CD14-positive monocyte (primary cell): ENCODE measurements around the gene SLC2A9. TPM values are rescaled to one million over a fixed set of nuclear protein-coding genes. Genes with fewer than 3 reads are reported as not detected.

Source experiments
- DNase-seq, 3 donors: peaks; one replicate each; pipeline ENCODE4 v3.0.0-alpha.2; 2011 to 2022
- H2AFZ ChIP-seq: 2 replicates; pipeline ENCODE4 v1.6.0; 2012; ENCODE audit warnings: mild to moderate bottlenecking, low read depth, low read length, inconsistent platforms; ENCODE audit not compliant: insufficient read depth, poor library complexity, severe bottlenecking
- H3K27ac ChIP-seq, 2 donors: 1 replicate in 1 of 2; 2 replicates in 1 of 2; pipeline ENCODE4 v1.5.1; 2012 to 2013; ENCODE audit warnings: low read length in 2 of 2, control low read depth in 1 of 2, inconsistent platforms in 1 of 2, low read depth in 1 of 2, mild to moderate bottlenecking in 1 of 2
- H3K27me3 ChIP-seq, 2 donors: one replicate each; pipeline versions ENCODE4 v1.6.0 to v1.6.1; 2011 to 2013; ENCODE audit warnings: low read length in 2 of 2; ENCODE audit not compliant: control insufficient read depth in 2 of 2, insufficient read depth in 2 of 2
- H3K36me3 ChIP-seq, 2 donors: replicated peaks in 1 of 2; 1 replicate in 1 of 2; 2 replicates in 1 of 2; pipeline versions ENCODE4 v1.5.1 to v1.6.1; 2012 to 2013; ENCODE audit warnings: low read length in 2 of 2, control low read depth in 1 of 2, inconsistent platforms in 1 of 2, mild to moderate bottlenecking in 1 of 2; ENCODE audit not compliant: insufficient read depth in 2 of 2, control insufficient read depth in 1 of 2
- H3K4me1 ChIP-seq, 2 donors: 1 replicate in 1 of 2; 2 replicates in 1 of 2; pipeline versions ENCODE4 v1.5.1 to v1.6.1; 2012 to 2013; ENCODE audit warnings: low read length in 2 of 2, control low read depth in 1 of 2, inconsistent platforms in 1 of 2, mild to moderate bottlenecking in 1 of 2, moderate library complexity in 1 of 2; ENCODE audit not compliant: insufficient read depth in 2 of 2, control insufficient read depth in 1 of 2
- H3K4me2 ChIP-seq: replicated peaks from 2 replicates; pipeline ENCODE3; 2012; ENCODE audit warnings: low read length, moderate library complexity, mild to moderate bottlenecking; ENCODE audit not compliant: poor library complexity, severe bottlenecking; ENCODE audit errors: extremely low read depth
- H3K4me3 ChIP-seq, 3 experiments: fragments of 200-600 bp in 1 of 3; sonication (generic) in 1 of 3; replicated peaks in 1 of 3; 1 replicate in 2 of 3; 2 replicates in 1 of 3; pipeline ENCODE4 v1.5.1; 2011 to 2013; ENCODE audit warnings: low read length in 3 of 3, mild to moderate bottlenecking in 3 of 3, control low read depth in 2 of 3, low read depth in 2 of 3, inconsistent platforms in 1 of 3, moderate library complexity in 1 of 3
- H3K79me2 ChIP-seq: 2 replicates; pipeline ENCODE4 v1.6.0; 2012; ENCODE audit warnings: mild to moderate bottlenecking, control low read depth, inconsistent platforms, low read length, moderate library complexity; ENCODE audit not compliant: insufficient read depth
- H3K9ac ChIP-seq: 2 replicates; pipeline ENCODE4 v1.6.0; 2017; ENCODE audit warnings: low read length, mild to moderate bottlenecking; ENCODE audit not compliant: insufficient read depth, poor library complexity, severe bottlenecking
- H3K9me3 ChIP-seq, 2 donors: replicated peaks in 1 of 2; 1 replicate in 1 of 2; 2 replicates in 1 of 2; pipeline versions ENCODE4 v1.5.1 to v1.6.1; 2012 to 2013; ENCODE audit warnings: low read length in 2 of 2, control low read depth in 1 of 2; ENCODE audit not compliant: control insufficient read depth in 1 of 2, insufficient read depth in 1 of 2
- H4K20me1 ChIP-seq: 2 replicates; pipeline ENCODE4 v1.6.0; 2012; ENCODE audit warnings: mild to moderate bottlenecking, low read length, control low read depth, moderate library complexity; ENCODE audit not compliant: insufficient read depth
- H3K27ac Mint-ChIP-seq, 7 donors: one replicate each; pipeline ENCODE4 v1.8.0; 2020; ENCODE audit warnings: mild to moderate bottlenecking in 7 of 7, mixed read lengths in 7 of 7, moderate library complexity in 6 of 7, inconsistent platforms in 2 of 7
- H3K27me3 Mint-ChIP-seq, 3 donors: one replicate each; pipeline ENCODE4 v1.8.0; 2021 to 2022; ENCODE audit warnings: low read depth in 3 of 3, mild to moderate bottlenecking in 3 of 3, mixed read lengths in 3 of 3, moderate library complexity in 3 of 3, inconsistent platforms in 1 of 3
- H3K36me3 Mint-ChIP-seq, 2 donors: one replicate each; pipeline ENCODE4 v1.8.0; 2020; ENCODE audit warnings: mixed read lengths in 2 of 2, inconsistent platforms in 1 of 2, mild to moderate bottlenecking in 1 of 2
- H3K4me1 Mint-ChIP-seq: one replicate; pipeline ENCODE4 v1.8.0; 2020; ENCODE audit warnings: mild to moderate bottlenecking, mixed read lengths
- H3K4me3 Mint-ChIP-seq, 2 donors: one replicate each; pipeline ENCODE4 v1.8.0; 2020; ENCODE audit warnings: mild to moderate bottlenecking in 2 of 2, mixed read lengths in 2 of 2, moderate library complexity in 1 of 2
- H3K9me3 Mint-ChIP-seq, 7 donors: one replicate each; pipeline ENCODE4 v1.8.0; 2020 to 2022; ENCODE audit warnings: mixed read lengths in 7 of 7, mild to moderate bottlenecking in 6 of 7, moderate library complexity in 6 of 7, inconsistent platforms in 2 of 7
- CTCF ChIP-seq: fragments of 200-600 bp; IDR thresholded peaks from one replicate; pipeline ENCODE4 v1.8.0; 2022; ENCODE audit warnings: antibody characterized with exemption, mild to moderate bottlenecking
- WGBS: methylation state at CpG from one replicate; pipeline ENCODE4 v1.1.5; 2013; ENCODE audit warnings: missing lambda C conversion rate; ENCODE audit not compliant: insufficient coverage; 5-methylcytosine and 5-hydroxymethylcytosine counted together
- intact Hi-C, 2 donors: fragments of 100-400 bp; cut with micrococcal nuclease; formaldehyde crosslinking; loops; one replicate each; pipeline versions ENCODE4 v1.15.0 to v1.15.1; 2023
- polyA plus RNA-seq, 3 donors: library from polyadenylated mRNA; depleted of rRNA in 1 of 3; unstranded in 2 of 3; stranded (reverse) in 1 of 3; fragments of 300-500 nt in 2 of 3; fragments of >200 nt in 1 of 3; fragmentation: Illumina TruSeq in 2 of 3; gene quantifications; 1 replicate in 2 of 3; 2 replicates in 1 of 3; pipeline ENCODE4 v1.2.3, GENCODE V29; 2012 to 2021

SLC2A9 gene
- polyA plus RNA-seq, 3 donors = 27.3 to 38.6 (median 34.7) TPM

GRCh38 chr4:10013722-10014121 lies 7.6 kb downstream of the SLC2A9 start:
- H3K27ac ChIP-seq = peak overlapping the region in 1 of 2 donors; percentile 52
- no peak overlapping the region for H3K4me2 ChIP-seq
- H3K36me3 ChIP-seq = peaks cover 57 to 90% of the 10 kb centered on the region in 2 donors
- peak; percentile 37 for TF ChIP-seq CTCF
- Mint-ChIP-seq H3K36me3 (peaks cover 69 to 82% of the 10 kb centered on the region in 2 donors), H3K27ac (peak overlapping the region in 1 of 7 donors; percentile 24), H3K4me1 (peaks cover 36% of the 10 kb centered on the region), H3K4me3 (no peak overlapping the region), H3K9me3 (no peaks in the 10 kb centered on the region), H3K27me3 (no peaks in the 10 kb centered on the region)
- H3K9ac ChIP-seq = no peak overlapping the region
- peaks cover 7 to 11% of the 10 kb centered on the region in 2 donors for H3K4me1 ChIP-seq
- intact Hi-C loops = no loop called here
- H3K27me3 ChIP-seq = no peaks in the 10 kb centered on the region
- H3K4me3 ChIP-seq = no peak overlapping the region
- 83% methylated on average over 5 of the region's 6 CpGs for WGBS
- H4K20me1 ChIP-seq = peaks cover 82% of the 10 kb centered on the region
- no peaks in the 10 kb centered on the region for H3K9me3 ChIP-seq
- H2AFZ ChIP-seq = no peak overlapping the region
- no peak for DNase-seq
- H3K79me2 ChIP-seq = peaks cover 78% of the 10 kb centered on the region

GRCh38 chr4:10011885-10012284 lies 9.4 kb downstream of the SLC2A9 start:
- Histone ChIP-seq H3K4me3 (no peak overlapping the region), H3K4me1 (peaks cover 9 to 13% of the 10 kb centered on the region in 2 donors), H4K20me1 (peaks cover 82% of the 10 kb centered on the region), H3K36me3 (peaks cover 49 to 93% of the 10 kb centered on the region in 2 donors), H2AFZ (no peak overlapping the region), H3K27ac (no peak overlapping the region), H3K9ac (no peak overlapping the region), H3K9me3 (no peaks in the 10 kb centered on the region), H3K79me2 (peaks cover 77% of the 10 kb centered on the region), H3K4me2 (no peak overlapping the region), H3K27me3 (no peaks in the 10 kb centered on the region)
- peaks cover 37% of the 10 kb centered on the region for H3K4me1 Mint-ChIP-seq
- intact Hi-C loops = no loop called here
- peaks cover 0 to 2% (median 0%) of the 10 kb centered on the region in 3 donors for H3K27me3 Mint-ChIP-seq
- H3K36me3 Mint-ChIP-seq = peaks cover 61 to 81% of the 10 kb centered on the region in 2 donors
- no peak overlapping the region for H3K4me3 Mint-ChIP-seq
- H3K27ac Mint-ChIP-seq = no peak overlapping the region
- no peak for TF ChIP-seq CTCF
- no peaks in the 10 kb centered on the region for H3K9me3 Mint-ChIP-seq
- DNase-seq = no peak
- 0% methylated on average over 1 of the region's 3 CpGs for WGBS
